ENCODE results near the gene KCTD20. TPM values are rescaled to one million over a fixed set of nuclear protein-coding genes. Genes with fewer than 3 reads are reported as not detected.

Gene KCTD20
- total RNA-seq, 2 donors from 2014 or later: 22.0 to 28.4 TPM

DNA sequence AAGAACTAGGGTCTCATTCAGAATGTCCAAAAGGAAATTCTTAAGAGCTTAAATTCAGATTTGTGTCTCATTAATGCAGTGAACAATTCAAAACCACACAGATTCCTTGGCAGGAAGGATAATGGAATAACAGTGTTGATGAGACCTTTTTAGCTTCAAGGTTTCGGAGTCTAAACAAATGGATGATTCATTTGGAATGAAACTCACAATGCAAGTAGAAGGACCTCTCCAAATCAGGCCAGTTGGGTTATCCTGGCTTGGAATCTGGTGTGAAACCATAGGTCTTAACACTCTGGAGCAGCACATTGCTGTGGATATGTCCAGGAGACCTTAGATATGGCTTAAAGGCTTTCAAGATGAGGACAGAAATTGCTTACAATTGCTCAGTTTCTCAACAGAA is 44.9 kb downstream of the KCTD20 start:
- ATAC-seq (no peak), DNase-seq (no peak)
- intact Hi-C loops (cut with DNase I, micrococcal nuclease): no loop called here

DNA sequence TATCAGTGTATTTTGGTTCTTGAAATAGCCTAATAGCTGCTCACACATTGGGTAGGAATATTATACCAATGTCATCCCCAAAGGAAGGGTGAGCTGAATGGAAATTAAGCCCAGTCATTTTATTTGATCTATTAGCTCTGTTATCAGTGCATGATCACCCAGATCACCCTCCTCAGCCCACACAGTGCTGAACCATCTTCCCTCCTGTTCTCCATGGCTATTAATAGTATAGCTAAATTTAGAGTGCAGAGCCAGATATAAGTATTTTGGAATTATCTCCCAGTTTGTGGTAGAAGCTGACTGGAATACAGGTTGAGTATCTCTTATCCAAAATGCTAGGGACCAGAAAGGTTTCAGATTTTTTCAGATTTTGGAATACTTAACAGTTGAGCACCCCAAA is 45.4 kb downstream of the KCTD20 start:
- no peak for DNase-seq
- intact Hi-C loops (cut with DNase I, micrococcal nuclease): no loop called here

DNA sequence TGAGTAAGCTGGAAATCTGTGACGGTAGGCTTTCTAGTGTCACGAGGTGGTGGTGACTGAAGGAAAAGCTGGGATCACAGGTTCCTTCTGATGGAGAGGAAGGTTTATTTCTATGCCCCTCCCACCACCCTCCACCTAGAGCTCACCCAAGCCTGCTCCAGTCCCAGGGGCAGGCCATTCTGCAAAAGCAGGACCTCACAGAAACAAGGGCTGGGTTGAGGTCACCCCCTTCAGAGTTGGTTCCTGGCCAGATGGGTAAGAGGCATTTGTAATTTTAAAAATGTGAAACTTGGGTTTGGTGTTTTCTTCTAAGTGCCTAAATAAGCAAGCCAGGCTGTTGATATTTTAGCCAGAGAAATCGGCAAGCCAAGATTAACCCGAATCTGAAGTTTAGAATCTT is 46.6 kb downstream of the KCTD20 start:
- no peak for DNase-seq
- intact Hi-C loops (cut with DNase I, micrococcal nuclease): no loop called here
- no peak for ATAC-seq

More for the DNA sequence above, 45.4 kb downstream of the KCTD20 start:
- ATAC-seq: no peak

DNA sequence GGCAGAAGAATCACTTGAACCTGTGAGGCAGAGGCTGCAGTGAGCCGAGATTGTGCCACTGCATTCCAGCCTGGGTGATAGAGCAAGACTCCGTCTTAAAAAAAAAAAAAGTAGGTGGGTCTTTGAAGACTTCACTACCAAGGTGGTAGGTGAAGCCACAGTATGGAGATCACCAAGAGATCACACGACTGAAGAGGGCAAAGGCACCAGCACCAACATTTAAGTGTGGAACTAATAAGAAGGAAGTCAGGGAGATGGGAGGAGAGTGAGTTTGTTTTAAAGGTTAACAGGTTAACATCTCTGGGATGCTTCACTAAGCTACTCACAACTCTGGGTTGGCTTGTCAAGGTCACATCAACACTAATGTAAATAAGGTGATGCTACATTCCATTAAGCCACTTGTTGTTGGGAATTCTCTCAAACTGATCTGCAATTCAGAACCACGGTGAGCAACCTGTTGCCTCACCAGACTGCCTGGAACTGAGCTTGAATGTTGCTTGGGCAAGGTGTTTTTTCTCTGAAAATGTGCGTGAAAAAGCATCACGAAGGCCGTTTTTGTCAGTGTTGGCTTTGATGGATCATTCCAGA is 48.7 kb downstream of the KCTD20 start:
- ATAC-seq (no peak), DNase-seq (no peak)
- intact Hi-C loops (cut with DNase I, micrococcal nuclease): no loop called here

DNA sequence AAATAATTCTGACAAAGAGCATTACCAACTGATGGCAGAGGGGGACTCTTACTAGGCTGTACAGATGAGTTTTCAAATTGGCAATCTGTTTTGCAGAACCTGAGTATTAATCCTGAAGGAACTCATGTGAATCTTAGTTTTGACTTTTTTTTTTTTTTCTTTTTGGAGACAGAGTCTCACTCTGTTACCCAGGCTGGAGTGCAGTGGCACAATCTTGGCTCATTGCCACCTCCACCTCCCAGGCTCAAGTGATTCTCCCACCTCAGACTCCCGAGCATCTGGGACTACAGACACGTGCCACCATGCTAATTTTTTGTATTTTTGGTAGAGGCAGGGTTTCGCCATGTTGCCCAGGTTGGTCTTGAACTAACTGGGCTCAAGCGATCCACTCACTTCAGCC is 49.3 kb downstream of the KCTD20 start:
- DNase-seq (no peak), ATAC-seq (no peak)
- intact Hi-C loops (cut with DNase I, micrococcal nuclease): no loop called here

DNA sequence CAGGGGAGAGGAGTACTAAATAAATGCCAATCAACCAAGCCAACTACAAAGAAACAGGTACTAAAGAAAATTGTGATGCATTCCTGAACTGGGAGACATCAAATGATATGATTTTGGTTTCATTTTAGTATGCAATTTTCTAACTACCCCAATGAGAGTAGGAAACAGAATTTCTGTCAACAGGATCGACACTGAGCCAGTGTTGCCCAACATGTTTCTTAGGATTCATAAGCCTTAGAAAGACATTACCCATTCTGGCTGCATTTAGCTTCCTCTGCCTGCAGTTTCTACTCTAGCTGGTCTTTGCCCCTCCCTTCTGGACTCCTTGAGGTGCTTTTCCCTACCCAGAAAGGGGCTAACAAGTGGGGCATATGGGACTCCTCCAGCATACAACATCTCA is 49.8 kb downstream of the KCTD20 start:
- no peak for DNase-seq
- ATAC-seq: no peak

DNA sequence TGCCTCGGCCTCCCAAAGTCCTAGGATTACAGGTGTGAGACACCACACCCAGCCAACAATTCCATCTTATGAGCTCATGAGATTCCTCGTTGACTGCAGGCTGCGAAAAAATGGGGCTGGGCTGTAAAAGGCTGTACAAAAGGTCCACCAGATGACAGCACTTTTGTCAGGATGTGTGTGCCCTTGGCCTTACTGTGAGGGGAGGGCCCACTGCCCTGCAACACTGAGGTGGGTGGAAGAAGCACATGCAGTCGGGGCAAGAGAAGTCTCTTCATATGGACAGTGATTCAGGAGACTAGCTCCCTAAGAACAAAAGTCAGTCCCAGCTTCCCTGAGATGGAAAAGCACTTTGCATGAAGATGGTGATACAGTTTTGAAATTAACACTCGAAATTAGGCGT is 50.5 kb downstream of the KCTD20 start:
- DNase-seq: no peak
- intact Hi-C loops (cut with DNase I, micrococcal nuclease): no loop called here
- no peak for ATAC-seq

More for the DNA sequence above, 49.8 kb downstream of the KCTD20 start:
- intact Hi-C loops (cut with DNase I, micrococcal nuclease): no loop called here

DNA sequence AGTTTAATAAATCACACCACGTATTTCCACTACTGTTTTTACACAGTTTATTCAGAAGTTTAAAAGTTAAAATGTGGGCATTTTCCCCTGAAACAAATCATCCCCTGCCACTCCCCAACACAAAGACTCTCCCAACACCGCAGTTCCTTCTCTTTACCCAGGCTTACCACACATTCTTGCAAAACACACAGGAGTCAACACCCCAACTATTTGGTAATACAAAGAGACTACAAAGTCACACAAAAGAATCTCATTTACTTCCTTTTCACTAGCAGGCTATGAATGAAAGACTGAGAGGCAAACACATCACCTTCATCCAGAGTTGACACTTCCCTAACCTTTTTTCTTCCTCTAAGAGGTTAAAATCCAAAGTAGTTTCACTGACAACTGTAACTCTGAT is 51.1 kb downstream of the KCTD20 start:
- ATAC-seq (no peak), DNase-seq (no peak)
- intact Hi-C loops (cut with DNase I, micrococcal nuclease): no loop called here

DNA sequence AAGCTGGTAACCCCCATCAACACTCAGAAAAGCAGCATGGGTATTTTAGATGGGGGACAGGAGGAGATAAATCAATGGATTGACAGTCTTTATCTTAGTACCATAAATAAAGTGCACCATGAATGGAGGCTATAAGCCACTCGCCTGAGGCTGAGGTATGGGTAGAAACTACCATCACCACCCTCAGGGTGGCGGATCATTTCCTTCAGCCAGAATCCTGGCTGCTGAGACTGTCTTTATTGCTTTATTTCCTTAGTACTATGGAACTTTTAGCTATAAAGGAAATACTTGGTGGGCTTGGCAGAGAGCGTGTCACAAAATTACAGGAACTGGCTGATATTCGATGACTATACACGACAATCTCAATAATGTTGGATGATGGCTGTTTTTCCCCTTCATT is 52.3 kb downstream of the KCTD20 start:
- peak in 1 of 2 donors; percentile 22 for DNase-seq
- intact Hi-C loops (cut with DNase I, micrococcal nuclease): no loop called here
- peak; percentile 93 for ATAC-seq

DNA sequence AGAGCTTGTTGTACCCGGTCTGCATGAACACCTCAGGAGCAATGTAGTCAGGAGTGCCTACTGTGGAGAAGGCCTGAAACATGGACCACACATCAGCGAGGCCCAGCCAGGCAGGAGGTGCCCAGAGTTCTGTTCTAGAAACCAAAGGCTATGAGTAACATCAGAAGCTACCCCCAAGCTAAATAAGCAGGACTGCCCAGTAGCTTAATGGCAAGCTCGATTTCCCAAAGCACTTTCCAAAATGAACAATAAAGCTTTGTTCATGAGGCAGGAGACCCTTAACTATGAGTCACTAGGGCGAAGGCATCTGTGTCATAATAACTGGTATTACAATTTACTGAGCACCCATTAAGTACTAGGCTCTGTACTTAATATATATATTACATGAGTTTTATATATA is 57.1 kb downstream of the KCTD20 start:
- DNase-seq (no peak), ATAC-seq (no peak)
- intact Hi-C loops (cut with DNase I, micrococcal nuclease): no loop called here

DNA sequence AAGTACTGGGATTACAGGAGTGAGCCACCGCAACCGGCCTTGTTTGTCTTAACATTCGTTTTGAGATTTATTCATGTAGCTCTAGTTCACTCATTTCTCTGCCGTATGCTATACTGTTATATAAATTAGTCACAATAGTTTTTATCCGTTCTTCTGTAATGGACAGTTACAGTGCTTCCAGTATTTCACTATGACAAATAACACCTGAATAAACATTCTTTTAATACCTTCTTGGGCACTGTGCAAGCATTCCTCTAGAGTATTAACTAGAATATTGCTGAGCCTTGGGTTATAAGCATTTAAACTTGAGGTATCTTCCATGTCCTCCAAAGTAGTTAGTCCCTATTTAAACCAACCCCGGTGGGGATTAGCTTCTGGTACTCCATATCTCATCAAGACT is 58.9 kb downstream of the KCTD20 start:
- ATAC-seq (no peak), DNase-seq (no peak)
- intact Hi-C loops (cut with DNase I, micrococcal nuclease): no loop called here

DNA sequence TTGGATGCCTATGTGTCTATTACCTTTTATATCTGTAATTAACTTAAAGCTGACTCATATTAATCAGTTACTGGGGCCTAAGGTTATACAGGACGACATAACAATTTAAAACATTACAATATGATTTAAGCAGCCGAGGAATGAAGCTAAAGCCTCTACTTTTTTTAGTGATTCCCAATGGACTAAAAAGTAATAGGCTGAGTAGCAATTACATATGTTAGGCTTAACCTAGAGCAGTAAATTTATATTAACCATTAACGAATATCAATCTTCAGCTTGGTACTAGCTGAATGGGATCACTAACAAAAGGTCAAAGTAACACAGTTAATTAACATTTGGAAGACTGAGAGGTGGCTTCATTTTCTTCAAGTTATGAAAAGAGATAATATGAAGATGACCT is 61.4 kb downstream of the KCTD20 start:
- ATAC-seq (peak; percentile 38), DNase-seq (no peak)
- intact Hi-C loops (cut with DNase I, micrococcal nuclease): no loop called here

DNA sequence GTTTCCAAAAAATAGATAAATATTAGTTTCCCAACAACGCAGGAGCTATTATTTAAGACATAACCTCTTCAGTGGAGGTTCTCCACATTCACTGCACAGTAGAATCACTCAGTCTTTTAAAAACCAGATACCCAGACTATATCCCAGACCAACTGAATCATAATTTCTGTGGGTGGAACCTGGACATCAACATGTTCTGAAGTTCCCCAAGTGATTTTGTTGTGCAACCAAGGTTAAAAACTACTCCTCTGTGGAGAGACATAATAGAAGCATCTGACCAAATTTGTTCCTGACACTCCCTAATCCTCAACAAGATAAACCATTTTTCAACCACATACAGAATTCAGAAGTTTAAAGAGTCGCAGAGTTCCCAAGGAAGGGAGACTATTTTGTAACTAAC is 62.2 kb downstream of the KCTD20 start:
- DNase-seq (no peak), ATAC-seq (no peak)
- intact Hi-C loops (cut with DNase I, micrococcal nuclease): no loop called here

DNA sequence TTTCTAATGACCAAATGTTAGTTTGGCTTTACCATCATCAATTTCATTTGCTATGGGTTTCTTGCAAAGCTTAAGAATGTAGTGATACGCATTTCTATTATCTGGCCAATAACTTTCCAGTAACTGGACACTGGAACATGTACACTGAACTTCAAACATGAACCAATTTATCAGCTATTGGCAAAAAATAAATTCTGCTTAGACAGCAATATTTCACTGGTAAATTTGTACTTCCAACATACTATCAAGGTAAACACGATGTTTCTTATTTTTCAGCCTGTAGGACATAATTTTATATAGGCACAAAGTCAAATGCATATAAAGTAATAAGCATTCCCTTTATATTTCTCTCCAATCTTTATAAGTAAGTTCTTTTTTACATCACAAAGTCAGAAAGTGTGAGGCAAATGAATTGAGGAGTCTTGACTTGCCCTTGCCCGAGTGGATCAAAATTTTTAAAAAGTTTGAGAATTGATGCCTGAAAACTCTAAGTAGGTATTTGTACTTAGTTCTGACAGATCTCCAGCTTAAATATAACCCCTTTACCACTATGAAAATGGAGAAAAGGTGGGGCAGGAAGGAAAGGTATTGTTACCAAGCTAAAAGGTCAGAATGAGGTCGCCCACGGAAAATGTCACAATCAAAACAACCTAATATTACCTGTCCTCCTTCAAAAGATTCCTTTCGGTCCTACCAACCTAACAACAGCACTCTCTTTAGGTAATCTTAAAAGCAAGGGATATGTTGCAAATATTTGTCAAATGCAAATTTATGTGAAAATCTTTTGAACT is 63.1 kb downstream of the KCTD20 start:
- DNase-seq (no peak), ATAC-seq (no peak)
- intact Hi-C loops (cut with DNase I, micrococcal nuclease): no loop called here

DNA sequence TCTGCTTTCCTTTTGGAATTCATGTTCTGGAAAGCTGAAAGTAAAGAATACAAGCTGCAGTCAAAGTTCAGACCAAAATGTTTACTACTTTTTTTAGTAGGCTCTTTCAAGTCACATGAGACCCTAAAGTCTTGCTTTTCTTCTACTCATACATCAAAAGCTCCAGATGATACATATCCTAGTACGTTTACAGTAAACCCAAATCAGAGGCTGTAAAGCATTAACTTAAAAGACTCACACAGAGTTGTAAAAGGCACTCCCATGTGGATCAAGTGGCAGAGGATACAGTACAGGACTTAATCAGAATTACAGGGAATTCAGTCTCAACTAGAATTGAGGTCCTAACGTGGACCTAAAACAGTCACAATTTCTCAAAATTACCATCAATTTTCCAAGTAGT is 63.8 kb downstream of the KCTD20 start:
- DNase-seq (no peak), ATAC-seq (peak; percentile 67)
- intact Hi-C loops (cut with DNase I, micrococcal nuclease): no loop called here

DNA sequence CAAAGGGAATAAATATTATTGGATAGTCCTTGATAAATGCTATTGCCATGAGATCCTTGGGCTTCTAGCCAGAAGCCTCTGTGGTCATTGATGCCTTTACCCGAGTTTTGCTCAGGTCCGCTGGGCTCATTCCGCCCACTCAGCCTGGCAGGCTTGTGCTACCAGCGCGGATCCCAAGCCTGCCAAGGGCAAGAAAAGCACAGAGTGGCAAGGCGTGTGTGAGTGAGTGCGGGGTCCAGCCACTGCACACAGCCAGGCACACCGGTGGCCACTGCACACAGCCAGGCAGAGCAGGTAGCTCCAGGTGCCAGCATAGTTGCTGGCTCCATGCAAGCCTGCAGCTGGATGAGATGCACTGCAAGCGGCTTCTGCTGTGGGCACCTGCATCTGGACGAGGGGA is 65.7 kb downstream of the KCTD20 start:
- DNase-seq (no peak), ATAC-seq (no peak)
- intact Hi-C loops (cut with DNase I, micrococcal nuclease): no loop called here

DNA sequence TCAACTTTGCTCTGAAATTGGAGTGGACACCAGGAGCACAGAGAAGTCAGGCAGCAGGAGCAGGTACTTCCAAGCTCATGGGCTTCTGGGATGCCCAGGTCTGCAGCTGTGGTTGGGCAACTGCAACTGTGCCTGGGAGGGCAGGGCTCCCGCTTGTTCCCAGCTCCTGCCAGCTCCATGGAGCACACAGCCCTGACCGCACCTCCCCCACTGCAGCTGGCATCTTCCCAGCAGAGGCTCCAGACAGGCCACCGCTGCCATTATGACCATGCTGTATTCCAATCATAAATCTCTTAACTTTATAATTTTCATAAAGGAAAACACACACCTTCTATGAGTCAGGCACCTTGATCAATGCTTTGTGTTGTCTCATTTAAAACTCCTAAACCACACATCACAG is 67.6 kb downstream of the KCTD20 start:
- intact Hi-C loops (cut with DNase I, micrococcal nuclease): no loop called here
- DNase-seq: peak; percentile 94 to 95
- ATAC-seq: peak; percentile 78

DNA sequence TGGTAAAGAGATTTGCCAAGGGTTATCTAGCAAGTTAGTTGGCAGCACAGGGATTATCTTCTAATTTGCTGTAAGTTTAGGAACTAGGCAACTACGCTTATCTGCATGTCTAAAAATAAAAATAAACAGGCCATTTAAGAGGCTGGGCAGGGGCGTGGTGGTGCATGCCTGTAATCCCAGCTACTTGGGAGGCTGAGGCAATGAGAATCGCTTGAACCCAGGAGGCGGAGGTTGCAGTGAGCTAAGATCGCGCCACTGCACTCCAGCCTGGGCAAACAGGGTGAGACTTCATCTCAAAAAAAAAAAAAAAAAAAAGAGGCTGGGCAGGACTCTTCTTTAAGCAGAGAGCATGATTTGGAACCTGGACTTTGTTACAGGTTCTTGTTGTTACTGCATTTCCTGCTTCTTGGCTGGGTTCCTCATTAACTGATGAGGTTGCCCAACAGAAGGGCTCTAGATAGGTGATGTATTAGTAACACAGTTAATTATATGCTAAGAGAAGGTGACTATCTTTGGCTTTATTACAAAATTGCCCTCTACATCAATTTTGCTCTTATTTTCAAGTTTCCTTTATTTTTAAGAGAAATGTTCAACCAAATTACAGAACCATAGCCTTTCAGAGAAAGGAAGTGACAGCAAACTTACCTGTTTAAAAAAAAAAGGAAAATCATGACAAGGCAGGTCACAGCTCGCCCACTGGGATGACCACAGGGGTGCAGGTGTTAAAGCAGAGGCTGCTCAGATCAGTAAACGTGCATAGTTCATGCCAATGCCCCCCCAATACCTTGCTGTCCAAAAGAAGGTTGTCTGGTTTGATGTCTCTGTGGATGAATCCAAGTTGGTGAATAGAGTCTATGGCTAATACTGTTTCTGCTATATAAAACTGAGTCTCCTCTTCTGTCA is 72.0 kb downstream of the KCTD20 start:
- DNase-seq (peak; percentile 65 to 71), ATAC-seq (peak; percentile 80)
- intact Hi-C loops (cut with DNase I, micrococcal nuclease): no loop called here

DNA sequence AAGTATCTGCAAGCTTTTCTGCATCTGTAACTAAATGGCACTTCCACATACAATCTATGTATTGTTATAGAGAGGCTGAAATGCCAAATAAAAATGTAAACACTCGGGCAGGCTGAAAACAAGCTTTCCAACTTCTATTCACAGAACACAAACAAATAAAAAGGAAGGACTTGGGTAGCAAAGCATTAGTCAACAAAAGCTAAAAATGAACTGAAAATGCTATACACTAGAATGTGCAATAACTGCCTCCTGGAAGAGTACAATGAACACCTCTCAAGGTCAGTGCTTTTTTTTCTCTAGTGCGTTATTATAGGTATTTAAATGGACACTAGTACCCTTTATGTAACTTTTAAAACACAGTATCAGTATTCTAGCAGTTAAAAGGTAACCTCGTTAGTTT is 73.0 kb downstream of the KCTD20 start:
- intact Hi-C loops (cut with DNase I, micrococcal nuclease): no loop called here
- no peak for ATAC-seq
- DNase-seq: no peak

DNA sequence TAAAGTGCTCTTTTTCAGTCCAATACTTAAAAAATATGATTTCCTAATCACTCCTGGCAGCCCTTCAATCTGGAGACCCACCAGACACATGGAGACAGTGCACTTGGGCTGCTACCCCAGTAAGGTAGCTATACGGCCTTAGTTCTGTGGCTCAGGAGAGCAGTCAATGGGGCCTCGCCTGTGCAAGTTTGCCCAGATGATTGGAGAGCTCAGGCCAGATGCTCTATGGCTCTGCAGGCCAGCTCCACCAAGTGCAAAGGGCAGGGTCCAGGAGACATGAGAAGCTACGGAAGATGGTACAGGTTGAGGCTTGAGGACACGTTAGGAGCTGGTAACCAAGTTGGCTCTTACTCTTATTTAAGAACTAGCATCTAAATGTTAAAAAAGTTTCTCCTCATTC is 73.8 kb downstream of the KCTD20 start:
- DNase-seq (peak in 1 of 2 donors; percentile 36), ATAC-seq (peak; percentile 46)
- intact Hi-C loops (cut with DNase I, micrococcal nuclease): no loop called here

All from left colon (tissue), 2 donors.